Activated CD4-positive, alpha-beta T cell treated with anti-CD3 and anti-CD28 coated beads for 36 hours (primary cell): ENCODE measurements around the gene EPB42. TPM values are rescaled to one million over a fixed set of nuclear protein-coding genes. Genes with fewer than 3 reads are reported as not detected.
A peak's percentile ranks its signal among the peaks of the same experiment; 100 is the strongest.

Source experiments
- ATAC-seq: fragments of 200-7000 bp; cut with Tn5 transposase; one replicate; pipeline ENCODE4 v1.10.0; 2021; ENCODE audit warnings: mild to moderate bottlenecking, moderate library complexity
- CTCF ChIA-PET: fragments of 350-600 bp; sonication (Branson Sonifier 250); formaldehyde crosslinking; loops from one replicate; lab custom pipeline; 2021; ENCODE audit warnings: antibody characterized with exemption; lab: Charles Lee
- POLR2A ChIA-PET: fragments of 350-600 bp; sonication (Branson Sonifier 250); formaldehyde crosslinking; loops from one replicate; lab custom pipeline; 2021; ENCODE audit warnings: antibody characterized with exemption, inconsistent platforms; lab: Charles Lee
- DNase-seq: peaks from one replicate; pipeline ENCODE4 v3.0.0-alpha.2; 2020
- H3K27ac Mint-ChIP-seq: one replicate; pipeline ENCODE4 v1.8.0; 2021; ENCODE audit warnings: mixed read lengths
- H3K27me3 Mint-ChIP-seq: one replicate; pipeline ENCODE4 v1.8.0; 2021; ENCODE audit warnings: mixed read lengths
- H3K36me3 Mint-ChIP-seq: one replicate; pipeline ENCODE4 v1.8.0; 2021; ENCODE audit warnings: low read depth, mixed read lengths
- H3K4me1 Mint-ChIP-seq: one replicate; pipeline ENCODE4 v1.8.0; 2021; ENCODE audit warnings: mixed read lengths
- H3K4me3 Mint-ChIP-seq: one replicate; pipeline ENCODE4 v1.8.0; 2021; ENCODE audit warnings: mild to moderate bottlenecking, moderate library complexity, mixed read lengths
- H3K9me3 Mint-ChIP-seq: one replicate; pipeline ENCODE4 v1.8.0; 2021; ENCODE audit warnings: low read depth, mixed read lengths
- intact Hi-C, 2 experiments: fragments of 100-400 bp; cut with DNase I in 1 of 2; cut with micrococcal nuclease in 1 of 2; formaldehyde crosslinking; loops; one replicate each; pipeline versions ENCODE4 v1.14.2 to v1.15.1; 2022 to 2024; cut with DNase I, micrococcal nuclease
- total RNA-seq, 2 experiments: library from RNA; stranded (reverse); gene quantifications; one replicate each; pipeline ENCODE4 v1.2.3, GENCODE V29; 2021

The EPB42 gene
- total RNA-seq, 2 experiments from 2014 or later: not detected

DNA sequence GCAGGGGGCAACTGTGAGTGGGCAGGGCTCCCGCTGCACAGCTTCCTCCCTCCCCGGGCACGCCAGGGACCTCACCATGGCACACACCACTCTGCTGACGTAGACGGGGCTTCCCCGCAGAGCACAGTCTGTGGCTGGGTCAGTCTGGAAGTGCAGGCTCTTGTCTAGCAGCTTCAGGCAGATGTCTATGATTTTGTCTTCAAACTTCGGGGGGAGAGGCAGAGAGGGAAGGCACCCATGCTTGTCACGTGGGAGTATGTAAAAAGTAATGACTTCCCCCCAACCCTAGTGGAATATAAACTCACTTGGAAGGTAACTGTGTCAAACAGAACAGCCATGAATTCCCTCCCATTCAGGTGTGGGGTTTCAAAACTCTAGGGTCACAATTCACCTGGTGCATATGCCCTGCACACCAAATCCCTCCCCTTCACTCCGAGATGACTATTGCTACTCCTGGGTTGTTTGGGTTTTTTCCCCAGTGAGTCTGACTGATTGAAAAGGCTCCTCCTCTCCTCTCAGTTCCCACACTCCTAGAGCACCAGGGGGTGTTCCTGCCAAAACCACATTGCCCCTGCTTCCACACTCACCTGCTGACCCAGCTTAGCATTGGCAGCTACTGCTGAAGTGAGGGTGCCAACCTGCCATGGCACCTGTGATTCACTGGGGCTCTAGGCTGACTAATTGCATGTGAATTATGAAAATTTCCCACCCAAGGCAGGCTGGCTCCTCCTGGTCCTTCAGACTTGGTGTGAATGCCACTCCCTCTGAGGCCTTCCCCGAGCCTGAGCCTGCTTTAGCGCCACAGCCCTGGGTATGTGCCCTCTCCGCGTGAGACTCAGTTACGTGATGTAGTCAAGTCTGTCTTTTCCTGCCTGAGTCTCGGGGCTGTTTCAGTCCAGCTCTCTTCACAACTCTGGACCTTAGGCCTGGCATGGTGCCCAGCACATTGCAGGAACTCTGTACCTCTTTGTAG, 32.9 kb upstream of the EPB42 start:
- H3K4me3 Mint-ChIP-seq: no peak overlapping the region
- DNase-seq (peak; percentile 62), ATAC-seq (peak; percentile 74)
- H3K27ac Mint-ChIP-seq: no peak overlapping the region
- intact Hi-C loops: no loop called here
- CTCF ChIA-PET: interaction anchor here (2.3 kb wide), 1 partner anchor 32 kb away, joined by 9 read pairs; no protein-coding TSS in a partner anchor
- peaks cover 25% of the 10 kb centered on the region for H3K4me1 Mint-ChIP-seq
- peaks cover 7% of the 10 kb centered on the region for H3K27me3 Mint-ChIP-seq
- POLR2A ChIA-PET: no interaction called here
- H3K36me3 Mint-ChIP-seq: no peaks in the 10 kb centered on the region
- no peaks in the 10 kb centered on the region for H3K9me3 Mint-ChIP-seq

GRCh38 chr15:43251871-43252250, 31.0 kb upstream of the EPB42 start:
- H3K9me3 Mint-ChIP-seq: no peaks in the 10 kb centered on the region
- H3K36me3 Mint-ChIP-seq: no peaks in the 10 kb centered on the region
- H3K4me3 Mint-ChIP-seq: no peak overlapping the region
- H3K27me3 Mint-ChIP-seq: peaks cover 7% of the 10 kb centered on the region
- ChIA-PET POLR2A (no interaction called here), CTCF (no interaction called here)
- peak overlapping the region; percentile 72 for H3K27ac Mint-ChIP-seq
- ATAC-seq: peak; percentile 52
- peak; percentile 51 for DNase-seq
- H3K4me1 Mint-ChIP-seq: peaks cover 25% of the 10 kb centered on the region
- intact Hi-C loops: no loop called here

GRCh38 chr15:43251185-43251870, 30.5 kb upstream of the EPB42 start:
- Mint-ChIP-seq H3K4me3 (no peak overlapping the region), H3K27ac (peak overlapping the region; percentile 72), H3K27me3 (peaks cover 10% of the 10 kb centered on the region), H3K36me3 (no peaks in the 10 kb centered on the region), H3K9me3 (no peaks in the 10 kb centered on the region), H3K4me1 (peaks cover 25% of the 10 kb centered on the region)
- ChIA-PET POLR2A (no interaction called here), CTCF (interaction anchor here (0.9 to 1.5 kb wide), 3 partner anchors 9 to 34 kb away, joined by 4 to 5 read pairs (median 5); no protein-coding TSS in a partner anchor)
- intact Hi-C loops: no loop called here
- peak; percentile 42 for ATAC-seq
- DNase-seq: peak; percentile 14

GRCh38 chr15:43250785-43251184, 30.0 kb upstream of the EPB42 start:
- ATAC-seq: no peak
- H3K4me3 Mint-ChIP-seq: no peak overlapping the region
- ChIA-PET POLR2A (no interaction called here), CTCF (interaction anchor here (0.9 to 1.5 kb wide), 3 partner anchors 9 to 35 kb away, joined by 4 to 5 read pairs (median 5); no protein-coding TSS in a partner anchor)
- H3K4me1 Mint-ChIP-seq: peaks cover 25% of the 10 kb centered on the region
- H3K9me3 Mint-ChIP-seq: no peaks in the 10 kb centered on the region
- DNase-seq: no peak
- intact Hi-C loops: no loop called here
- H3K36me3 Mint-ChIP-seq: no peaks in the 10 kb centered on the region
- H3K27me3 Mint-ChIP-seq: peaks cover 12% of the 10 kb centered on the region
- H3K27ac Mint-ChIP-seq: no peak overlapping the region

DNA sequence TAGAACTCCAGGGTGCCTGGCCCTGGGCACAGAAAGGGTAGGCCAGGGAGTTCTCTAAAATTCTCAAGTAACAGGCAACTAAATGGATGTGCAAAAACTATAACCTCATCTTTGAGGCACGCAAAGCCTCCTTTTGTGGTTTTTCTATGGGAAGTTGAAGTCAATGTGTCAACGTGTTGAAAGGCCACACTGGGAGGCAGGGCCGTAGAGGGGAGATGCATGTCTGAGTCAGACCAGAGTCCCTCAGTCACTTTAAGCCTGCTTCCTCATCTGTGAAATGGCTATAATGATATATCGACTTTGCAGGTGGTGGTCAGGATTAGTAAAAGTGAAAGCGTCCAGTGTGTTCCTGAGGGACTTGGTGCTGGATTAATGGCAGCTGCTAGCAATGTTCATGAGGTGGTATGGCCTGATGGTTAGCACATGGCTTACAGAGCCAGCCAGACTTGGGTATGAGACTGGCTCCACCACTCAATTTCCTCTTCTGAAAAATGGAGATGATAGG, 28.9 kb upstream of the EPB42 start:
- Mint-ChIP-seq H3K27ac (no peak overlapping the region), H3K27me3 (peaks cover 12% of the 10 kb centered on the region), H3K4me3 (no peak overlapping the region), H3K9me3 (no peaks in the 10 kb centered on the region), H3K36me3 (no peaks in the 10 kb centered on the region), H3K4me1 (peaks cover 25% of the 10 kb centered on the region)
- ATAC-seq (peak; percentile 47), DNase-seq (peak; percentile 52)
- ChIA-PET CTCF (interaction anchor here (1.5 kb wide), 1 partner anchor 36 kb away, joined by 5 read pairs; no protein-coding TSS in a partner anchor), POLR2A (no interaction called here)
- intact Hi-C loops: no loop called here

DNA sequence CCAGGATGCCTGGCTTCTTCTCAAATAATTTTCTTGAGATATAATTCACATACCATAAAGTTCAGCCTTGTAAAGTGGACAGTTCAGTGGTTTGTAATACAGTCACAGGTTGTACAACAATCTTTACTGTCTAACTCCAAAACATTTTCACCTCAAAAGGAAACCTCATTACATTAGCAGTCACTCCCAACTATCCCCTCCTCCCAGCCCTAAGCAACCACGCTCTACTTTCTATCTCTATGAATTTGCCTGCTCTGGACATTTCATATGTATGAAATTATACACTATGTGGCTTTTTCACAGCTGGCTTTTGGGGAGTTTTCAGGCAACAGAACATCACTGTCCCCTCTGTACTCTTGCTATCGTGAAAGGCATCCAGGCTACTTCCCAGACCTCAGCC, 28.4 kb upstream of the EPB42 start:
- Mint-ChIP-seq H3K27me3 (peaks cover 9% of the 10 kb centered on the region), H3K4me1 (peaks cover 25% of the 10 kb centered on the region), H3K36me3 (no peaks in the 10 kb centered on the region), H3K9me3 (no peaks in the 10 kb centered on the region), H3K27ac (peak overlapping the region; percentile 10), H3K4me3 (no peak overlapping the region)
- intact Hi-C loops: no loop called here
- DNase-seq (no peak), ATAC-seq (no peak)
- POLR2A ChIA-PET: no interaction called here
- CTCF ChIA-PET: no interaction called here

DNA sequence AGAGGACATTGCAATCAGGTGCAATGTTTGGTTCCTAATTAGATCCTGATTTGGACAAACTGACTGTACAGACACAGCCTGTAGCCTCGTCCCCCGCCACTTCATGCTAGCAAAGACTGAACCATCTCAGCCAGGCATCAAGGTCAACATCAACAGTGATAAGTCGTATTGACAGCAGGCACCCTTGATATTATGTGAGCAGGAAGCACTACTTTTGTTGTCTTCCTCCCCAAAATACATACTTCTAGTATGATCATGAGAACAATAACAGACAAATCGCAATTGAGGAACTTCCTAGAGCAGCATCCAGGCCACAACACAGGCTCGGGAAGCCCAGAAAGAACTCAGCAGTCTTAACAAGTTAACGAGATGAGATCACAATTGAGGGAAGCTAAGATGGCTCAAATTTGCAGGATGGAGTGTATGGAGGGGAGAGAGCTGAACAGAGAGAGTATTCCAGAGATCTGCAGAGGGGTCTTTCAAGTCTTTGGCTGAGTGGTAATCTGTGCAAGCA, 25.5 kb upstream of the EPB42 start:
- intact Hi-C loops: no loop called here
- H3K36me3 Mint-ChIP-seq: no peaks in the 10 kb centered on the region
- no peak overlapping the region for H3K4me3 Mint-ChIP-seq
- DNase-seq (no peak), ATAC-seq (no peak)
- no peak overlapping the region for H3K27ac Mint-ChIP-seq
- H3K27me3 Mint-ChIP-seq: peaks cover 5% of the 10 kb centered on the region
- no peaks in the 10 kb centered on the region for H3K9me3 Mint-ChIP-seq
- ChIA-PET CTCF (interaction anchor here (0.8 to 1.9 kb wide), 5 partner anchors 15 to 130 kb away, joined by 3 to 10 read pairs (median 3); no protein-coding TSS in a partner anchor), POLR2A (no interaction called here)
- H3K4me1 Mint-ChIP-seq: peaks cover 8% of the 10 kb centered on the region

DNA sequence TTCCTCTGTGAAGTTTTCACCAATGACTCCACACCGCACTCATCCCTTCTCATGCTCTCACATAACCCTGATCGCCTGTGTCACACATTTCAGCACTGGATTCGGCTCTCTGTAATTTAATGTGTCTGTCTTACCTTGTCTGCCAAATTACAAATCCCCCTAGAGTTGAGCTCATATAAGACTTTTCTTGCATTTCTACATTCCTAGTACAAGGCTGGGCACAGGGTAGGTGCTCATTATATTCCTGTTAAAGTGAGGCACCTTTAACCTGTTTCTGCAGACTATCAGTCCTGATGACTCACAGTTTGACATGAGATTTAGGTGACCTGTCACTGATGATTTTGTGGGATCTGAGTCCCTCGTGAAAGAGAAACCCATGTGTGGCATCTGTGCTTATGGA, 23.3 kb upstream of the EPB42 start:
- Mint-ChIP-seq H3K9me3 (no peaks in the 10 kb centered on the region), H3K36me3 (no peaks in the 10 kb centered on the region), H3K4me3 (no peak overlapping the region), H3K4me1 (no peaks in the 10 kb centered on the region), H3K27me3 (peaks cover 7% of the 10 kb centered on the region), H3K27ac (no peak overlapping the region)
- ChIA-PET POLR2A (no interaction called here), CTCF (interaction anchor here (1.4 to 1.6 kb wide), 2 partner anchors 18 to 42 kb away, joined by 5 to 8 read pairs; no protein-coding TSS in a partner anchor)
- no peak for DNase-seq
- ATAC-seq: no peak
- intact Hi-C loops: no loop called here

DNA sequence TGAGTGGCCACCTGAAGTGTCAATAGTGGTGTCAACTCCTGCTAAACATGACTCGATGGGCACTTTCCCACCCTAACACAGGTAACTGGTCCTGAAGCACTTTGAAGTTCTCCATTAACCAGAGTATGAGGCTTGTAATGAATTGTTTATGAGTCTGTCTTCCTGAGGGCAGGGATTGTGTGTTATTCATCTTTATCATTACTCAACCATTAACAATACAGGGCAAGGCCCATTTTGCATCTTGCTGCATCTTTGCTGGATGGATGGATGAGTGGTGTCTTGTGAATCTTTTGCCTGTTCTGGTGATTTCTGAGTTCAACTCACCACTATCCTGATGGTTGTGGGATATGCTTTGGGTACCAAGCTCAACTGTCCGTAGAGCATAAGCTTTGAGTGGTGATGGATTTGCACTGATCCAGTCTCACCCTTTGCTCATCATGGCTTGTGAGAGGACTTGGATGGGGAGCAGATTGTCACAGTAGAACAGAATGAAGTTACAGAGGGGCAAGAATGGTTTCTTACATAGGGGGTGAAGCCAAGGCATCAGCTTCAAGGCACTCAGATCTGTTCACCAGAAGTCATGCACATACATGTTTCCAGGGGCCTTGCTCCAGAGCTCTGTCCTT, 22.3 kb upstream of the EPB42 start:
- CTCF ChIA-PET: interaction anchor here (1.0 to 3.2 kb wide), 3 partner anchors 12 to 42 kb away, joined by 3 to 14 read pairs (median 8); no protein-coding TSS in a partner anchor
- H3K27ac Mint-ChIP-seq: no peak overlapping the region
- no peaks in the 10 kb centered on the region for H3K4me1 Mint-ChIP-seq

GRCh38 chr15:43242616-43243015, 21.8 kb upstream of the EPB42 start:
- Mint-ChIP-seq H3K36me3 (no peaks in the 10 kb centered on the region), H3K9me3 (no peaks in the 10 kb centered on the region), H3K27me3 (peaks cover 7% of the 10 kb centered on the region), H3K4me1 (no peaks in the 10 kb centered on the region), H3K27ac (no peak overlapping the region), H3K4me3 (no peak overlapping the region)
- ATAC-seq (no peak), DNase-seq (no peak)
- POLR2A ChIA-PET: no interaction called here
- CTCF ChIA-PET: interaction anchor here (1.0 to 3.2 kb wide), 5 partner anchors 8 to 42 kb away, joined by 3 to 14 read pairs (median 5); no protein-coding TSS in a partner anchor
- intact Hi-C loops: no loop called here

More for the DNA sequence above, 22.3 kb upstream of the EPB42 start:
- Mint-ChIP-seq H3K4me3 (no peak overlapping the region), H3K27me3 (peaks cover 7% of the 10 kb centered on the region), H3K9me3 (no peaks in the 10 kb centered on the region), H3K36me3 (no peaks in the 10 kb centered on the region)
- DNase-seq: no peak
- intact Hi-C loops: no loop called here
- POLR2A ChIA-PET: no interaction called here
- ATAC-seq: no peak
